Fibroblast of pulmonary artery (primary cell): ENCODE measurements around the gene TPM2.

Source experiments
- DNase-seq: peaks from one replicate; pipeline ENCODE4 v3.0.0-alpha.2; 2010; ENCODE audit warnings: low read depth
- H3K4me3 ChIP-seq: replicated peaks from 2 replicates; pipeline ENCODE4 v1.5.1; 2011; ENCODE audit warnings: low read depth, mild to moderate bottlenecking, control low read depth, low read length, moderate library complexity
- CTCF ChIP-seq: IDR thresholded peaks from 2 replicates; pipeline ENCODE4 v1.5.1; 2011; ENCODE audit warnings: mild to moderate bottlenecking, control low read depth, low read length, inconsistent platforms; ENCODE audit errors: missing control alignments

Gene TPM2

GRCh38 chr9:35696520-35697215 is 6.9 kb upstream of the TPM2 start:
- peak; percentile 93 for TF ChIP-seq CTCF

GRCh38 chr9:35695943-35696401 is 6.2 kb upstream of the TPM2 start:
- no peak overlapping the region for H3K4me3 ChIP-seq
- no peak for TF ChIP-seq CTCF
- DNase-seq: no peak

More at GRCh38 chr9:35696520-35697215, 6.9 kb upstream of the TPM2 start:
- no peak overlapping the region for H3K4me3 ChIP-seq
- peak; percentile 63 for DNase-seq

GRCh38 chr9:35691757-35692301 is 2.1 kb upstream of the TPM2 start:
- no peak for TF ChIP-seq CTCF
- no peak for DNase-seq
- no peak overlapping the region for H3K4me3 ChIP-seq

GRCh38 chr9:35691334-35691650 is 1.6 kb upstream of the TPM2 start:
- TF ChIP-seq CTCF: no peak
- no peak for DNase-seq
- H3K4me3 ChIP-seq: peak overlapping the region; percentile 87

- peak overlapping the region; percentile 87 for H3K4me3 ChIP-seq
- TF ChIP-seq CTCF: no peak
- DNase-seq: peak; percentile 81
These were observed 1.0 kb upstream of the TPM2 start for GRCh38 chr9:35690614-35691333.

- no peak for TF ChIP-seq CTCF
- H3K4me3 ChIP-seq: peak overlapping the region; percentile 87
- DNase-seq: no peak
These were observed 529 bp upstream of the TPM2 start for GRCh38 chr9:35690294-35690613.
